Dedifferentiated amniotic fluid mesenchymal stem cell (primary cell): ENCODE measurements around the gene IRF7.
"Not testable (repeated sequence)": the region's sequence is repeated elsewhere in the genome, so short reads cannot be mapped to it uniquely, and the experiment has no call there.

ENCODE experiments used
- DNase-seq: peaks from one replicate; pipeline ENCODE4 v3.0.0-alpha.2; 2016; ENCODE audit errors: extremely low spot score

Gene IRF7

DNA sequence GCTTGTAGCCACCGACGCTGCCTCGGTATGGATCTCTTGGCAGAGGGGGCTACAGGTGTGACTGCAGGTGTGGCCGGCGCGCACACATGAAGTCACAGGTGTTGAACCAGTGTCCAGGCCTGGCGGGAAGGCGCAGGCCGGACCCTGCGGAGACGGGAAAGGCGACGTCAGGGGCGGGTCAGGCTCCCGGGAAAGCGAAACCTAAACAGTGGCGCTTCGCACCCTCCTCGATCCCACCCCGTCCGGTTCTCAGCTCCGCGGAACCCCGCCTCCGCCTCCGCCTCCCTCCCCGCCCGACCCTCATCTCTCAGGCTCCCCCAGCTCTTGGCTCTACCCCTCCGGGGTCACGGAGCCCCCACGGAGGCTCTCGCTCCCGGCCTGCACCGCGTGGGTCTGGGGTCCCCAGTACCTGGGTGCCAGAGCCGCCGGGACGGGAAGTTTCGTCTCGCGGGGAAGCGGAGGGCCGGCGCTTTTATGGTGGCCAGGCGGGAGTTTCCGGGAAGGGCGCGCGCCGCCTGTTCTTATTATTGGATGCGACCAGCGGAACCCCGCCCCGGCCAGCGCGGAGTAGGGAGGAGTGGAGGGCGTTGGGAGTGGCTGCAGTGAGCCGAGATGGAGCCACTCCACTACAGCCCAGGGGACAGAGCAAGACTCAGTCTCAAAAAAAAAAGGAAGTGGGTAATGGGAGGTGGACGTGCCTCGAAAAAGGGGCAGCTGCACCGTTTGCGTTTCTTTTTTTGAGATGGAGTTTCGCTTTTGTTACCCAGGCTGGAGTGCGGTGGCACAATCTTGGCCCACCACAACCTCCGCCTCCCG, at the start of gene IRF7:
Gene IRF7, minus strand, starts transcription at position 447 of the 816 bp plus-strand sequence. CDS start 586 bp downstream, outside the sequence.
- peak; percentile 87 for DNase-seq

DNA sequence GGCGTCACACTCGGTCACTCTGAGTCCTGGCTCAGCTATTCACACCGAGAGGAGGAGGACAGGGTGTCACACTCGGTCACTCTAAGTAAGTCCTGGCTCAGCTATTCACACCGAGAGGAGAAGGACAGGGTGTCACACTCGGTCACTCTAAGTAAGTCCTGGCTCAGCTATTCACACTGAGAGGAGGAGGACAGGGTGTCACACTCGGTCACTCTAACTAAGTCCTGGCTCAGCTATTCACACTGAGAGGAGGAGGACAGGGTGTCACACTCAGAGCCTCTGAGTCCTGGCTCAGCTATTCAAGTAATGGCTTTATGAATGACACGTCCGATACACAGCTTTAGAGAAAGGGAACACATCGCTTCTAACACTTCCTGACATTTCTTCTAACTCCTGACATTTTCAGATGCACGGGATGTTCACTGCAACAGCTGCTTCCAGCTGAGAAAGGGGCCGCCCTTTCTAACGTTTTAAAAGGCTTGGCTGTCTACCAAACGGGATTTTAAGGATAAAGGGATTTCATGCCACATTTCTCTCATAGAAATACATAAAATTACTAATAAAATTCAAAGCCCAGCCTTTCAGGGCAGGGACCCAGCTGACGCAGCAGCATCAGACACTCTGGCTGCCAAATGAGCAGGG, 49.4 kb upstream of the IRF7 start:
- DNase-seq, result peak; percentile 30

GRCh38 chr11:662689-663274, 47.0 kb upstream of the IRF7 start:
- DNase-seq, result no peak

DNA sequence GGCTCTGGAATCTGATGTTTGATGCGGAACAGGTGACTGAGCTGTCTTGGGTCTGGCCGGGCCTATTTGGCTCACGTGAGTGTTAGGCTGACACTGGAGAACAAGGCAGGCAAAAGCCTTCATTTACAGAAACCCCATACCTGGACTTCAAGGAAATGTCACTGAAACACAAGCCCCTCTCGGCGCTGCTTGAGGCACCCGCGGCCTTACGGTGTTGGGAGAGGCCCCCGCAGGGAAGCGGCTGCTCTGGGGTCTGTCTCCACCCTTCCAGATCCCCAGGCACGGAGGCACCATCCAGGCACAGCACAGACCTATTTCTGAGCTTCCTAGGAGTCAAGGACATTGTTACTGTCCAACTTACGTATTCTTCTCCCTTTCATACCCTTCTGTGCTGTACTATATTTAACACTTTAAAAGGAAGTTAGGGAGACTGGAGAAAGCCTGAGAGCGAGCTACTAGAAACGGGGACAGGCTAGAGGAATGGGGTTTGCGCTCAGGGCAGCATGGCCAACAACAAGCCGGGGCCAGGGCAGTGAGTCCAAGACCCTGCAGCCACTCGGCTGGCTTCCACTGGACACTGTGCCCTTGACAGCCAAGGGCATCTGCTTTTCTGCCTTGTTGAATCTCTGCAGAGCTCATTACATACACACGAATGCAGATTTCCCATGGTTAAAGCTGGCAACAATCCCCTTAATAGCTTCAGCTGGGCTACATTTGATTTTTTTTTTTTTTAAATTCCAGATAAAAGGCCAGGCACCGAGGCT, 45.1 kb upstream of the IRF7 start:
- no peak for DNase-seq

- DNase-seq, result no peak
Measured at GRCh38 chr11:660281-660680, 44.5 kb upstream of the IRF7 start.

- no peak for DNase-seq
Measured at GRCh38 chr11:659532-660085, 43.9 kb upstream of the IRF7 start.

GRCh38 chr11:657691-658126, 42.0 kb upstream of the IRF7 start:
- DNase-seq, result no peak

- no peak for DNase-seq
Measured at GRCh38 chr11:656866-657265, 41.1 kb upstream of the IRF7 start.

- DNase-seq, result no peak
Measured at GRCh38 chr11:656426-656825, 40.7 kb upstream of the IRF7 start.

- DNase-seq, result no peak
Measured at GRCh38 chr11:655036-655726, 39.4 kb upstream of the IRF7 start.

DNA sequence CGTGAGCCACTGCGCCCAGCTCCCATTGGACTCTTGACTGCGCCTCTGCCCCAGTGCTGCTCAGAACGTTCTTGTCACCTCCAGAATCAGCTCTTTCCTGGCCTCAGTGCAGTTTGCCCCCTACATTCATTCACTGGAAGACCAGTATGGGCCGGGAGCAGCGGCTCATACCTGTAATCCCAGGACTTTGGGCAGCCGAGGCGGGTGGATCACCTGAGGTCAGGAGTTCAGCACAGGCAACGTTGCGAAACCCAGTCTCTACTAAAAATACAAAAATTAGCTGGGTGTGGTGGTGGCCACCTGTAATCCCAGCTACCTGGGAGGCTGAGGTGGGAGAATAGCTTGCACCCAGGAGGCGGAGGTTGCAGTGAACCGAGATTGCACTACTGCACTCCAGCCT, 38.7 kb upstream of the IRF7 start:
- DNase-seq, result not testable (repeated sequence)

GRCh38 chr11:653837-654236, 38.1 kb upstream of the IRF7 start:
- DNase-seq, result no peak

DNA sequence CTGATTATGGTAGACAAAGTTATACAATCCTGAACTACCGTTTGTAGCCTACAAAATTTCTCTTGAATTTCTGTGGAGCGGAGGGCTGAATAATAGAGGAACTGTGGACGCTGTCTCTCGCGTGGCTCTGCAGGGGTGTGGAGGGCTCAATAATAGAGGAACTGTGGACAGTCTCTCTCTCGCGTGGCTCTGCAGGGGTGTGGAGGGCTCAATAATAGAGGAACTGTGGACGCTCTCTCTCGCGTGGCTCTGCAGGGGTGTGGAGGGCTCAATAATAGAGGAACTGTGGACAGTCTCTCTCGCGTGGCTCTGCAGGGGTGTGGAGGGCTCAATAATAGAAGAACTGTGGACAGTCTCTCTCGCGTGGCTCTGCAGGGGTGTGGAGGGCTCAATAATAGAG, 37.4 kb upstream of the IRF7 start:
- DNase-seq, result not testable (repeated sequence)

GRCh38 chr11:650482-650881, 34.7 kb upstream of the IRF7 start:
- DNase-seq, result no peak

DNA sequence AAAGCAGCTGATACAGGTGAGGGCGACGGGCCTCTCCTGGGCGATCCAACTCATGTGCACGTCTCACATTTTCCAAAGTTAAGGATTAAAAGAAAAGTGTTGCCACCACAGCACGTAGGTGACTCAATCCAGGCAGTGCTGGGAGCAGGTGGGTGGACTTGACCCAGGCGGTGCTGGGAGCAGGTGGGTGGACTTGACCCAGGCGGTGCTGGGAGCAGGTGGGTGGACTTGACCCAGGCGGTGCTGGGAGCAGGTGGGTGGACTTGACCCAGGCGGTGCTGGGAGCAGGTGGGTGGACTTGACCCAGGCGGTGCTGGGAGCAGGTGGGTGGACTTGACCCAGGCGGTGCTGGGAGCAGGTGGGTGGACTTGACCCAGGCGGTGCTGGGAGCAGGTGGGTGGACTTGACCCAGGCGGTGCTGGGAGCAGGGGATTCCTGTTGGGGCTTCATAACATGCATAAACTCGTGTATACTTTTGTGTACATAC, 32.0 kb upstream of the IRF7 start:
- not testable (repeated sequence) for DNase-seq

GRCh38 chr11:646214-646613, 30.5 kb upstream of the IRF7 start:
- no peak for DNase-seq

DNA sequence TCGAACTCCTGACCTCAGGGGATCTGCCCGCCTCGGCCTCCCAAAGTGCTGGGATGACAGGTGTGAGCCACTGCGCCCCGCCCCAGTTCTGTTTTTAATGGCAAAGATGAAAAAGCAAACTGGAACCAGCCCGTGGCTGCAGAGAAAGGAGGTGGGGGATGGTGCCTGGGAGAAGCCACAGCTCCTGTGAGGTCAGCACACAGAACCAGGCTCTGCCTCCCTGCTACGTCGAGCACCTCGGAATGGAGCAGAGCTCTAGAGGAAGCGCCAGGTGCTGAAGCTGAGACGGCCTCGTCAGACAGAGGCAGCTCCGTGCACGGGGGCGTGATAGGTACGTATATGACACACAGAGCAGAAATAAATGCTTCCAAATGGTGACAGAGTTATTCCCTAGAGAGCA, 29.8 kb upstream of the IRF7 start:
- DNase-seq, result no peak

GRCh38 chr11:643849-644738, 28.3 kb upstream of the IRF7 start:
- no peak for DNase-seq

GRCh38 chr11:643366-643765, 27.6 kb upstream of the IRF7 start:
- no peak for DNase-seq

DNA sequence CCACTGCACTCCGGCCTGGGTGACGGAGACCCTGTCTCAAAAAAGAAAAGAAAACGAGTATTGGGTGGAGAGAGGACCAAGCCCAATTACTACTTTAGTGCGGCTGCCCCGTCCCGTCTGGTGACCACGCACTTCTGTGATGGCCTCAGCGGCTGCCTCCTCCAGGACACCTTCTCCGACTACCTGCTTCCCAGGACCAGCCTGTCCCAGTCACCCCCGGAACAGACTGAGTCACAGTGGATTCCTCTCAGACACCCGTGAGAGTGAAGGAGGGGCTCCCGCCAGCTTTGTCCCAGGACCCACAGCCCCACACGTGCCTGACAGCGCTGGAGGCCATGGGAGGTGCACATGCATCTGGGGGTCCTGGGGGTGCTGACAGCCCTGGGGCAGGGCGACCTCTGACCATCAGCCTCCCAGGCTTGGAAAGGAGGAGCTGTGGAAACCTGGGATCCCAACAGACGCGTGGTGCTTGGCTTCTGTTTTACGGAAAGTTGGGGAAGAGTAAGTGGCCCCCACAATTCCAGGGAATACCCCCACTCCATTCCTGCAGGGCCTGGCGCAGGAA, 26.1 kb upstream of the IRF7 start:
- no peak for DNase-seq
